HepG2 (cell line): ENCODE data around the gene HSD17B8. TPM values are rescaled to one million over a fixed set of nuclear protein-coding genes. Genes with fewer than 3 reads are reported as not detected.
A peak's percentile ranks its signal among the peaks of the same experiment; 100 is the strongest.

Source experiments
- CAMTA2 ChIP-seq: sonication (generic); formaldehyde crosslinking; IDR thresholded peaks from 2 replicates; pipeline ENCODE4 v1.4.0; 2020; ENCODE audit warnings: mild to moderate bottlenecking, missing genetic modification reagents, borderline replicate concordance
- CENPX ChIP-seq: sonication (generic); formaldehyde crosslinking; IDR thresholded peaks from 2 replicates; pipeline ENCODE4 v1.9.0; 2021; ENCODE audit warnings: mild to moderate bottlenecking, missing genetic modification reagents, moderate library complexity
- CREBL2 ChIP-seq: sonication (generic); formaldehyde crosslinking; IDR thresholded peaks from 2 replicates; pipeline ENCODE4 v1.8.1; 2023; ENCODE audit warnings: missing genetic modification reagents, mild to moderate bottlenecking, borderline replicate concordance
- CSRNP2 ChIP-seq: sonication (generic); formaldehyde crosslinking; conservative IDR thresholded peaks from 2 replicates; pipeline ENCODE4 v1.8.0; 2022; ENCODE audit warnings: low read depth, missing genetic modification reagents
- HNF4A ChIP-seq: sonication (generic); formaldehyde crosslinking; IDR thresholded peaks from 2 replicates; pipeline ENCODE4 v1.4.0; 2020; ENCODE audit warnings: missing genetic modification reagents
- MTA1 ChIP-seq: sonication (generic); formaldehyde crosslinking; IDR thresholded peaks from 2 replicates; pipeline ENCODE4 v1.4.0; 2020; ENCODE audit warnings: missing genetic modification reagents, mild to moderate bottlenecking, borderline replicate concordance
- NFE2L1 ChIP-seq: sonication (generic); formaldehyde crosslinking; IDR thresholded peaks from 2 replicates; pipeline ENCODE4 v1.4.0; 2020; ENCODE audit warnings: missing genetic modification reagents, mild to moderate bottlenecking, borderline replicate concordance
- ONECUT2 ChIP-seq: sonication (generic); formaldehyde crosslinking; IDR thresholded peaks from 2 replicates; pipeline ENCODE4 v1.4.0; 2020; ENCODE audit warnings: missing genetic modification reagents
- PHF21A ChIP-seq: sonication (generic); formaldehyde crosslinking; IDR thresholded peaks from 2 replicates; pipeline ENCODE4 v1.5.0; 2020; ENCODE audit warnings: mild to moderate bottlenecking, missing genetic modification reagents
- SMC3 ChIP-seq: IDR thresholded peaks from 2 replicates; pipeline ENCODE4 v1.6.1; 2011; ENCODE audit warnings: low read length, improper control_type of control experiment
- SPEN ChIP-seq: sonication (generic); formaldehyde crosslinking; IDR thresholded peaks from 2 replicates; pipeline ENCODE4 v1.5.1; 2020; ENCODE audit warnings: low read depth, mild to moderate bottlenecking, missing genetic modification reagents
- SRY ChIP-seq: sonication (generic); formaldehyde crosslinking; IDR thresholded peaks from 2 replicates; pipeline ENCODE4 v1.8.0; 2022; ENCODE audit warnings: mild to moderate bottlenecking, missing genetic modification reagents
- THYN1 ChIP-seq: sonication (generic); formaldehyde crosslinking; IDR thresholded peaks from 2 replicates; pipeline ENCODE4 v1.8.1; 2023; ENCODE audit warnings: low read depth, mild to moderate bottlenecking, moderate library complexity, missing genetic modification reagents, borderline replicate concordance
- U2AF2 ChIP-seq: fragments of 200-400 bp; formaldehyde crosslinking; IDR thresholded peaks from 2 replicates; pipeline ENCODE4 v1.6.1; 2017; ENCODE audit warnings: low read depth, mild to moderate bottlenecking, low read length
- ZBTB14 ChIP-seq: sonication (generic); formaldehyde crosslinking; IDR thresholded peaks from 2 replicates; pipeline ENCODE4 v1.4.0; 2020; ENCODE audit warnings: missing genetic modification reagents
- ZC3H13 ChIP-seq: sonication (generic); formaldehyde crosslinking; IDR thresholded peaks from 2 replicates; pipeline ENCODE4 v1.8.1; 2023; ENCODE audit warnings: mild to moderate bottlenecking, missing genetic modification reagents, moderate library complexity
- ZFAT ChIP-seq: sonication (generic); formaldehyde crosslinking; conservative IDR thresholded peaks from 2 replicates; pipeline ENCODE4 v1.8.1; 2023; ENCODE audit warnings: missing genetic modification reagents, inconsistent platforms
- ZNF10 ChIP-seq: sonication (generic); formaldehyde crosslinking; IDR thresholded peaks from 2 replicates; pipeline ENCODE4 v1.4.0; 2020; ENCODE audit warnings: mild to moderate bottlenecking, low read depth, missing genetic modification reagents, borderline replicate concordance
- ZNF20 ChIP-seq: sonication (generic); formaldehyde crosslinking; IDR thresholded peaks from 2 replicates; pipeline ENCODE4 v1.4.0; 2020; ENCODE audit warnings: mild to moderate bottlenecking, moderate library complexity, missing genetic modification reagents
- ZNF235 ChIP-seq: sonication (generic); formaldehyde crosslinking; IDR thresholded peaks from 2 replicates; pipeline ENCODE4 v1.8.1; 2023; ENCODE audit warnings: mild to moderate bottlenecking, missing genetic modification reagents, borderline replicate concordance
- ZNF546 ChIP-seq: sonication (generic); formaldehyde crosslinking; conservative IDR thresholded peaks from 2 replicates; pipeline ENCODE4 v1.8.1; 2023; ENCODE audit warnings: mild to moderate bottlenecking, missing genetic modification reagents
- ZNF724P ChIP-seq: sonication (generic); formaldehyde crosslinking; IDR thresholded peaks from 2 replicates; pipeline ENCODE4 v1.8.0; 2022; ENCODE audit warnings: missing genetic modification reagents, borderline replicate concordance
- polyA plus RNA-seq, 8 experiments: library from polyadenylated mRNA; depleted of rRNA in 3 of 8; stranded (reverse) in 7 of 8; unstranded in 1 of 8; fragments of >200 nt; fragmentation: Illumina TruSeq in 4 of 8; extraction: Trizol in 4 of 8; gene quantifications; 2 replicates each; pipeline versions ENCODE4 v1.2.1 to v1.2.3, GENCODE V29; 2011 to 2016; ENCODE audit warnings: low read depth in 4 of 8, missing spikeins in 1 of 8, mixed read lengths in 1 of 8; ENCODE audit not compliant: insufficient read depth in 1 of 8
- total RNA-seq, 5 experiments: library from RNA; depleted of rRNA; stranded (reverse); fragments of >200 nt; fragmentation: Illumina TruSeq; extraction: Trizol; gene quantifications; 2 replicates each; pipeline ENCODE4 v1.2.3, GENCODE V29; 2016; ENCODE audit warnings: low read depth in 1 of 5
- TF ChIP-seq, protein P1 (sequence below): IDR thresholded peaks from 2 replicates; pipeline ENCODE4 v1.6.1; 2016; ENCODE audit warnings: missing biosample characterization, missing genetic modification reagents, low read depth
- TF ChIP-seq, protein P2 (sequence below): sonication (generic); formaldehyde crosslinking; IDR thresholded peaks from 2 replicates; pipeline ENCODE4 v1.4.0; 2020; ENCODE audit warnings: missing genetic modification reagents

HSD17B8 gene
- total and polyA plus RNA-seq, 2 of the 13 experiments (the other 11 are each of a cell fraction or from before 2014, with no cell fraction given), result 12.6 to 20.1 TPM

GRCh38 chr6:33198159-33198852 is 6.1 kb upstream of the HSD17B8 start (continued):
- no peak for TF ChIP-seq CSRNP2
- peak; percentile 93 for TF ChIP-seq SPEN (CRISPR knock-in tag)
- peak; percentile 82 for TF ChIP-seq MTA1 (CRISPR knock-in tag)
- no peak for TF ChIP-seq CENPX (CRISPR knock-in tag)
- peak; percentile 47 for TF ChIP-seq SMC3
- TF ChIP-seq ZNF724P (CRISPR knock-in tag), result no peak
- no peak for TF ChIP-seq CREBL2 (CRISPR knock-in tag)
- peak; percentile 97 for TF ChIP-seq HNF4A (CRISPR knock-in tag)
- TF ChIP-seq, protein P1, sequence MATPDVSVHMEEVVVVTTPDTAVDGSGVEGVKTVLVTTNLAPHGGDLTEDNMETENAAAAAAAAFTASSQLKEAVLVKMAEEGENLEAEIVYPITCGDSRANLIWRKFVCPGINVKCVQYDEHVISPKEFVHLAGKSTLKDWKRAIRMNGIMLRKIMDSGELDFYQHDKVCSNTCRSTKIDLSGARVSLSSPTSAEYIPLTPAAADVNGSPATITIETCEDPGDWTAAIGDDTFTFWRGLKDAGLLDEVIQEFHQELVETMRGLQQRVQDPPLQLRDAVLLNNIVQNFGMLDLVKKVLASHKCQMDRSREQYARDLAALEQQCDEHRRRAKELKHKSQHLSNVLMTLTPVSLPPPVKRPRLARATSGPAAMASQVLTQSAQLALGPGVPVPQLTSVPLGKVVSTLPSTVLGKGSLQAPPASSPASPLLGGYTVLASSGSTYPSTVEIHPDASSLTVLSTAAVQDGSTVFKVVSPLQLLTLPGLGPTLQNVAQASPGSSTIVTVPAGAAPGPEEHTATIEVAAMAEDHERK (CRISPR knock-in tag), result no peak
- TF ChIP-seq CAMTA2 (CRISPR knock-in tag), result no peak
- TF ChIP-seq U2AF2, result no peak
- TF ChIP-seq PHF21A (CRISPR knock-in tag), result peak; percentile 95
- no peak for TF ChIP-seq ZFAT
- no peak for TF ChIP-seq NFE2L1
- TF ChIP-seq ONECUT2 (CRISPR knock-in tag), result peak; percentile 52; the same call in 1 of the 2 replicates
- no peak for TF ChIP-seq ZNF20
- TF ChIP-seq THYN1 (CRISPR knock-in tag), result no peak
- no peak for TF ChIP-seq ZNF546
- TF ChIP-seq ZC3H13, result peak; percentile 72; the same call in 1 of the 2 replicates
- no peak for TF ChIP-seq ZBTB14
- no peak for TF ChIP-seq SRY (CRISPR knock-in tag)
- TF ChIP-seq, protein P2, sequence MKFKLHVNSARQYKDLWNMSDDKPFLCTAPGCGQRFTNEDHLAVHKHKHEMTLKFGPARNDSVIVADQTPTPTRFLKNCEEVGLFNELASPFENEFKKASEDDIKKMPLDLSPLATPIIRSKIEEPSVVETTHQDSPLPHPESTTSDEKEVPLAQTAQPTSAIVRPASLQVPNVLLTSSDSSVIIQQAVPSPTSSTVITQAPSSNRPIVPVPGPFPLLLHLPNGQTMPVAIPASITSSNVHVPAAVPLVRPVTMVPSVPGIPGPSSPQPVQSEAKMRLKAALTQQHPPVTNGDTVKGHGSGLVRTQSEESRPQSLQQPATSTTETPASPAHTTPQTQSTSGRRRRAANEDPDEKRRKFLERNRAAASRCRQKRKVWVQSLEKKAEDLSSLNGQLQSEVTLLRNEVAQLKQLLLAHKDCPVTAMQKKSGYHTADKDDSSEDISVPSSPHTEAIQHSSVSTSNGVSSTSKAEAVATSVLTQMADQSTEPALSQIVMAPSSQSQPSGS, result peak; percentile 81; the same call in 1 of the 2 replicates
- TF ChIP-seq ZNF235, result 0 out of 2 replicates have a peak, but pooled peaks have one; percentile 45
- TF ChIP-seq ZNF10 (CRISPR knock-in tag), result no peak
